ENCODE measurements around the gene CCL5. TPM values are rescaled to one million over a fixed set of nuclear protein-coding genes. Genes with fewer than 3 reads are reported as not detected.

CCL5 gene
- total and polyA plus RNA-seq, 2 donors (not counting 1 experiment from before 2014, with no cell fraction given): 2.9 to 5.3 TPM

GRCh38 chr17:35923609-35924114, 43.5 kb upstream of the CCL5 start:
- H3K9me3 ChIP-seq (ENCODE audit: control extremely low read depth in 1 of 3, control insufficient read depth in 2 of 3, insufficient read depth in 1 of 3, low read length in 2 of 3): no peaks in the 10 kb centered on the region
- TF ChIP-seq EZH2 (IDR thresholded peaks at IDR 0.05; ENCODE audit: borderline replicate concordance, insufficient read depth, low read depth, low read length, poor library complexity, severe bottlenecking) (no peak), CTCF (IDR thresholded peaks at IDR 0.05) (no peak)
- ChIA-PET POLR2A (no interaction called here), CTCF (interaction anchor here (1.1 kb wide), 1 partner anchor 52 kb away, joined by 3 read pairs; no protein-coding TSS in a partner anchor)
- no peaks in the 10 kb centered on the region for H3K9me3 Mint-ChIP-seq (ENCODE audit: insufficient read depth)
- 86% methylated on average over 4 of the region's 6 CpGs for WGBS (ENCODE audit: insufficient coverage)
- H3K27me3 ChIP-seq (replicated peaks in 1 of 4; ENCODE audit: control extremely low read depth in 1 of 4, control insufficient read depth in 3 of 4, insufficient read depth in 4 of 4, low read length in 3 of 4): no peaks in the 10 kb centered on the region
- H2AFZ ChIP-seq (ENCODE audit: insufficient read depth, low read depth, low read length, poor library complexity, severe bottlenecking): no peak overlapping the region
- no peaks in the 10 kb centered on the region for H4K20me1 ChIP-seq (ENCODE audit: control insufficient read depth, insufficient read depth, low read length, poor library complexity, severe bottlenecking)
- DNase-seq (no peak), ATAC-seq (ENCODE audit: low read depth) (no peak)
- H3K4me1 ChIP-seq (ENCODE audit: control insufficient read depth in 2 of 2, insufficient read depth in 2 of 2, low read length in 2 of 2): peaks cover 4 to 12% of the 10 kb centered on the region in 2 donors
- H3K79me2 ChIP-seq (ENCODE audit: control insufficient read depth, insufficient read depth, low read length): no peaks in the 10 kb centered on the region
- peaks cover 7% of the 10 kb centered on the region for H3K4me1 Mint-ChIP-seq
- H3K9ac ChIP-seq (ENCODE audit: low read length): no peak overlapping the region
- no peak overlapping the region for H3K27ac Mint-ChIP-seq
- intact Hi-C loops (cut with micrococcal nuclease): no loop called here
- H3K4me3 Mint-ChIP-seq: no peak overlapping the region
- H3K4me2 ChIP-seq (replicated peaks; ENCODE audit: low read depth, low read length, poor library complexity, severe bottlenecking): no peak overlapping the region
- no peaks in the 10 kb centered on the region for H3K27me3 Mint-ChIP-seq
- no peak overlapping the region for H3K27ac ChIP-seq (ENCODE audit: low read length in 2 of 2)
- H3K4me3 ChIP-seq (ENCODE audit: control extremely low read depth in 1 of 5, extremely low read depth in 1 of 5, insufficient read depth in 1 of 5, low read depth in 2 of 5, low read length in 4 of 5): no peak overlapping the region
- no peaks in the 10 kb centered on the region for H3K36me3 ChIP-seq (replicated peaks in 1 of 2; ENCODE audit: control extremely low read depth in 1 of 2, control insufficient read depth in 1 of 2, extremely low read depth in 1 of 2, insufficient read depth in 2 of 2, low read length in 1 of 2)

GRCh38 chr17:35920229-35920628, 40.1 kb upstream of the CCL5 start:
- H3K4me1 ChIP-seq (ENCODE audit: control insufficient read depth in 2 of 2, insufficient read depth in 2 of 2, low read length in 2 of 2): peaks cover 4 to 12% of the 10 kb centered on the region in 2 donors
- Mint-ChIP-seq H3K4me3 (no peak overlapping the region), H3K27me3 (no peaks in the 10 kb centered on the region), H3K27ac (no peak overlapping the region), H3K9me3 (ENCODE audit: insufficient read depth) (no peaks in the 10 kb centered on the region), H3K4me1 (peaks cover 7% of the 10 kb centered on the region)
- no peak overlapping the region for H3K4me2 ChIP-seq (replicated peaks; ENCODE audit: low read depth, low read length, poor library complexity, severe bottlenecking)
- ChIA-PET CTCF (interaction anchor here (1.3 kb wide), 1 partner anchor 49 kb away, joined by 3 read pairs; no protein-coding TSS in a partner anchor), POLR2A (no interaction called here)
- no peaks in the 10 kb centered on the region for H3K27me3 ChIP-seq (replicated peaks in 1 of 4; ENCODE audit: control extremely low read depth in 1 of 4, control insufficient read depth in 3 of 4, insufficient read depth in 4 of 4, low read length in 3 of 4)
- no peak overlapping the region for H3K4me3 ChIP-seq (ENCODE audit: control extremely low read depth in 1 of 5, extremely low read depth in 1 of 5, insufficient read depth in 1 of 5, low read depth in 2 of 5, low read length in 4 of 5)
- H4K20me1 ChIP-seq (ENCODE audit: control insufficient read depth, insufficient read depth, low read length, poor library complexity, severe bottlenecking): no peaks in the 10 kb centered on the region
- H3K79me2 ChIP-seq (ENCODE audit: control insufficient read depth, insufficient read depth, low read length): no peaks in the 10 kb centered on the region
- no CpG with 5 or more reads among the region's 1 CpG for WGBS (ENCODE audit: insufficient coverage)
- no peak for ATAC-seq (ENCODE audit: low read depth)
- intact Hi-C loops (cut with micrococcal nuclease): no loop called here
- no peaks in the 10 kb centered on the region for H3K9me3 ChIP-seq (ENCODE audit: control extremely low read depth in 1 of 3, control insufficient read depth in 2 of 3, insufficient read depth in 1 of 3, low read length in 2 of 3)
- H2AFZ ChIP-seq (ENCODE audit: insufficient read depth, low read depth, low read length, poor library complexity, severe bottlenecking): no peak overlapping the region
- no peak overlapping the region for H3K9ac ChIP-seq (ENCODE audit: low read length)
- no peak for DNase-seq
- TF ChIP-seq CTCF (IDR thresholded peaks at IDR 0.05) (no peak), EZH2 (IDR thresholded peaks at IDR 0.05; ENCODE audit: borderline replicate concordance, insufficient read depth, low read depth, low read length, poor library complexity, severe bottlenecking) (no peak)
- H3K27ac ChIP-seq (ENCODE audit: low read length in 2 of 2): no peak overlapping the region
- H3K36me3 ChIP-seq (replicated peaks in 1 of 2; ENCODE audit: control extremely low read depth in 1 of 2, control insufficient read depth in 1 of 2, extremely low read depth in 1 of 2, insufficient read depth in 2 of 2, low read length in 1 of 2): no peaks in the 10 kb centered on the region

Measured in B cell (primary cell).